ENCODE data around the gene ACSM2A. TPM values are rescaled to one million over a fixed set of nuclear protein-coding genes. Genes with fewer than 3 reads are reported as not detected.
"Not testable (repeated sequence)": the region's sequence is repeated elsewhere in the genome, so short reads cannot be mapped to it uniquely, and the experiment has no call there.

ACSM2A gene
- not detected for total RNA-seq (ENCODE audit: unreplicated experiment)
- long read RNA-seq = 0 reads

GRCh38 chr16:20451364-20451763, at the start of gene ACSM2A:
TSS of gene ACSM2A (plus strand) at chr16:20451521. CDS start at chr16:20460115, 8,594 bp downstream.
- DNase-seq (ENCODE audit: low spot score) = not testable (repeated sequence)

GRCh38 chr16:20402651-20403050, 48.7 kb upstream of the ACSM2A start:
- H3K36me3 Mint-ChIP-seq (ENCODE audit: low read depth, unreplicated experiment) = no peaks in the 10 kb centered on the region
- no peaks in the 10 kb centered on the region for H3K9me3 Mint-ChIP-seq (ENCODE audit: unreplicated experiment)
- H3K4me3 Mint-ChIP-seq (ENCODE audit: unreplicated experiment) = no peak overlapping the region
- peaks cover 2% of the 10 kb centered on the region for H3K4me1 Mint-ChIP-seq (ENCODE audit: unreplicated experiment)
- H3K27ac Mint-ChIP-seq (ENCODE audit: unreplicated experiment) = no peak overlapping the region
- H3K27me3 Mint-ChIP-seq (ENCODE audit: unreplicated experiment) = no peaks in the 10 kb centered on the region
- no peak for DNase-seq (ENCODE audit: low spot score)
- TF ChIP-seq CTCF (IDR thresholded peaks at IDR 0.05; ENCODE audit: unreplicated experiment) = no peak

More at GRCh38 chr16:20451364-20451763, at the start of gene ACSM2A:
- not testable (repeated sequence) for H3K4me1 Mint-ChIP-seq (ENCODE audit: unreplicated experiment); H3K36me3 Mint-ChIP-seq (ENCODE audit: low read depth, unreplicated experiment); H3K27me3 Mint-ChIP-seq (ENCODE audit: unreplicated experiment); H3K4me3 Mint-ChIP-seq (ENCODE audit: unreplicated experiment); H3K27ac Mint-ChIP-seq (ENCODE audit: unreplicated experiment); H3K9me3 Mint-ChIP-seq (ENCODE audit: unreplicated experiment)

- H3K4me3 Mint-ChIP-seq (ENCODE audit: unreplicated experiment) = no peak within 1 kb of the TSS
- H3K27ac Mint-ChIP-seq (ENCODE audit: unreplicated experiment) = no peak within 1 kb of the TSS
- peaks cover 2% of the 10 kb centered on the region for H3K4me1 Mint-ChIP-seq (ENCODE audit: unreplicated experiment)
- no peak for DNase-seq (ENCODE audit: low spot score)
- no peaks in the 10 kb centered on the region for H3K9me3 Mint-ChIP-seq (ENCODE audit: unreplicated experiment)
- TF ChIP-seq CTCF (IDR thresholded peaks at IDR 0.05; ENCODE audit: unreplicated experiment) = no peak
- H3K27me3 Mint-ChIP-seq (ENCODE audit: unreplicated experiment) = no peaks in the 10 kb centered on the region
- no peaks in the 10 kb centered on the region for H3K36me3 Mint-ChIP-seq (ENCODE audit: low read depth, unreplicated experiment)
Observed at GRCh38 chr16:20404637-20405036, 46.7 kb upstream of the ACSM2A start, which contains the start of gene PDILT. TSS of gene PDILT (minus strand) at chr16:20404737. CDS start at chr16:20399300, 5,437 bp downstream.

- H3K4me3 Mint-ChIP-seq (ENCODE audit: unreplicated experiment) = no peak within 1 kb of the TSS
- H3K4me1 Mint-ChIP-seq (ENCODE audit: unreplicated experiment) = peaks cover 2% of the 10 kb centered on the region
- no peak within 1 kb of the TSS for H3K27ac Mint-ChIP-seq (ENCODE audit: unreplicated experiment)
- no peaks in the 10 kb centered on the region for H3K9me3 Mint-ChIP-seq (ENCODE audit: unreplicated experiment)
- no peaks in the 10 kb centered on the region for H3K36me3 Mint-ChIP-seq (ENCODE audit: low read depth, unreplicated experiment)
- H3K27me3 Mint-ChIP-seq (ENCODE audit: unreplicated experiment) = no peaks in the 10 kb centered on the region
- no peak for TF ChIP-seq CTCF (IDR thresholded peaks at IDR 0.05; ENCODE audit: unreplicated experiment)
- no peak for DNase-seq (ENCODE audit: low spot score)
Observed at GRCh38 chr16:20409398-20410120, 41.8 kb upstream of the ACSM2A start, which contains the start of gene ACSM5. TSS of gene ACSM5 (plus strand) at chr16:20409534. CDS start at chr16:20411485, 1,951 bp downstream.

- TF ChIP-seq CTCF (IDR thresholded peaks at IDR 0.05; ENCODE audit: unreplicated experiment) = no peak
- no peaks in the 10 kb centered on the region for H3K27me3 Mint-ChIP-seq (ENCODE audit: unreplicated experiment)
- no peak overlapping the region for H3K27ac Mint-ChIP-seq (ENCODE audit: unreplicated experiment)
- H3K36me3 Mint-ChIP-seq (ENCODE audit: low read depth, unreplicated experiment) = no peaks in the 10 kb centered on the region
- no peaks in the 10 kb centered on the region for H3K9me3 Mint-ChIP-seq (ENCODE audit: unreplicated experiment)
- peaks cover 2% of the 10 kb centered on the region for H3K4me1 Mint-ChIP-seq (ENCODE audit: unreplicated experiment)
- no peak overlapping the region for H3K4me3 Mint-ChIP-seq (ENCODE audit: unreplicated experiment)
- no peak for DNase-seq (ENCODE audit: low spot score)
Observed at GRCh38 chr16:20410121-20410723, 41.1 kb upstream of the ACSM2A start.
